Naive thymus-derived CD4-positive, alpha-beta T cell (primary cell): ENCODE results near the gene LPIN3. TPM values are rescaled to one million over a fixed set of nuclear protein-coding genes. Genes with fewer than 3 reads are reported as not detected.

Experiments
- ATAC-seq: fragments of 150-1000 bp; cut with Tn5 transposase; 2 replicates; pipeline ENCODE4 v1.10.0; 2021; ENCODE audit warnings: mild to moderate bottlenecking, moderate library complexity
- CTCF ChIA-PET: fragments of 350-600 bp; sonication (Branson Sonifier 250); formaldehyde crosslinking; loops from one replicate; lab custom pipeline; 2021; ENCODE audit warnings: antibody characterized with exemption; lab: Charles Lee
- POLR2A ChIA-PET: fragments of 350-600 bp; sonication (Branson Sonifier 250); formaldehyde crosslinking; loops from one replicate; lab custom pipeline; 2021; ENCODE audit warnings: antibody characterized with exemption, inconsistent platforms; lab: Charles Lee
- DNase-seq, 9 donors: peaks; one replicate each; pipeline versions ENCODE4 v3.0.0 to v3.0.0-alpha.2; 2020 to 2022; ENCODE audit warnings: mixed read lengths in 1 of 9
- H3K27ac ChIP-seq: one replicate; pipeline ENCODE4 v1.7.0; 2013; ENCODE audit warnings: mild to moderate bottlenecking, low read depth, low read length, moderate library complexity
- H3K27me3 ChIP-seq, 2 donors: one replicate each; pipeline ENCODE4 v1.7.0; 2013; ENCODE audit warnings: low read length in 2 of 2, mild to moderate bottlenecking in 2 of 2, moderate library complexity in 2 of 2; ENCODE audit not compliant: control insufficient read depth in 2 of 2, insufficient read depth in 2 of 2
- H3K36me3 ChIP-seq, 3 experiments: 1 replicate in 2 of 3; 2 replicates in 1 of 3; pipeline ENCODE4 v1.7.0; 2013; ENCODE audit warnings: low read length in 3 of 3, mild to moderate bottlenecking in 3 of 3, moderate library complexity in 1 of 3; ENCODE audit not compliant: insufficient read depth in 3 of 3, control insufficient read depth in 2 of 3
- H3K4me1 ChIP-seq, 2 donors: one replicate each; pipeline ENCODE4 v1.7.0; 2013; ENCODE audit warnings: low read length in 2 of 2, mild to moderate bottlenecking in 2 of 2, moderate library complexity in 1 of 2; ENCODE audit not compliant: control insufficient read depth in 2 of 2, insufficient read depth in 2 of 2
- H3K4me3 ChIP-seq: 2 replicates; pipeline ENCODE4 v1.7.0; 2013; ENCODE audit warnings: mild to moderate bottlenecking, low read length
- H3K9me3 ChIP-seq, 3 experiments: 1 replicate in 2 of 3; 2 replicates in 1 of 3; pipeline ENCODE4 v1.7.0; 2013; ENCODE audit warnings: low read length in 3 of 3; ENCODE audit not compliant: control insufficient read depth in 2 of 3
- H3K27ac Mint-ChIP-seq, 9 donors: one replicate each; pipeline ENCODE4 v1.8.0; 2020 to 2022; ENCODE audit warnings: mixed read lengths in 9 of 9, mild to moderate bottlenecking in 8 of 9, moderate library complexity in 5 of 9, inconsistent platforms in 2 of 9
- H3K27me3 Mint-ChIP-seq, 5 donors: one replicate each; pipeline ENCODE4 v1.8.0; 2021 to 2022; ENCODE audit warnings: mixed read lengths in 5 of 5, mild to moderate bottlenecking in 1 of 5
- H3K36me3 Mint-ChIP-seq, 5 donors: one replicate each; pipeline ENCODE4 v1.8.0; 2020 to 2022; ENCODE audit warnings: mixed read lengths in 5 of 5, mild to moderate bottlenecking in 3 of 5, inconsistent platforms in 1 of 5
- H3K4me1 Mint-ChIP-seq, 7 donors: one replicate each; pipeline ENCODE4 v1.8.0; 2020 to 2022; ENCODE audit warnings: mixed read lengths in 7 of 7, mild to moderate bottlenecking in 3 of 7, inconsistent platforms in 1 of 7
- H3K4me3 Mint-ChIP-seq, 10 donors: one replicate each; pipeline ENCODE4 v1.8.0; 2020 to 2022; ENCODE audit warnings: mild to moderate bottlenecking in 10 of 10, mixed read lengths in 10 of 10, moderate library complexity in 6 of 10, inconsistent platforms in 2 of 10
- H3K9me3 Mint-ChIP-seq, 11 donors: one replicate each; pipeline ENCODE4 v1.8.0; 2020 to 2022; ENCODE audit warnings: mixed read lengths in 11 of 11, mild to moderate bottlenecking in 4 of 11, inconsistent platforms in 1 of 11, moderate library complexity in 1 of 11
- intact Hi-C, 2 donors: fragments of 100-400 bp; cut with micrococcal nuclease; formaldehyde crosslinking; loops; one replicate each; pipeline ENCODE4 v1.15.1; 2023
- polyA plus RNA-seq, 2 donors: library from polyadenylated mRNA; unstranded; fragments of 300-500 nt; fragmentation: Illumina TruSeq; gene quantifications; one replicate each; pipeline ENCODE4 v1.2.3, GENCODE V29; 2021
- total RNA-seq, 6 experiments: library from RNA in 5 of 6; stranded (reverse) in 5 of 6; gene quantifications; 1 replicate in 5 of 6; 2 replicates in 1 of 6; pipeline ENCODE4 v1.2.3 and lab custom pipeline; 2021 to 2026

LPIN3 gene
- total and polyA plus RNA-seq, 7 experiments from 2014 or later = 0.10 to 3.0 (median 0.64) TPM; not detected in 1

- no peak overlapping the region for H3K27ac Mint-ChIP-seq
- ChIA-PET POLR2A (no interaction called here), CTCF (no interaction called here)
- no peak for ATAC-seq
- H3K9me3 Mint-ChIP-seq = peaks cover 0 to 2% (median 0%) of the 10 kb centered on the region in 11 donors
- intact Hi-C loops = no loop called here
- H3K4me3 Mint-ChIP-seq = no peak overlapping the region
- DNase-seq = no peak
- no peaks in the 10 kb centered on the region for H3K27me3 ChIP-seq
- H3K9me3 ChIP-seq = no peaks in the 10 kb centered on the region
- no peaks in the 10 kb centered on the region for H3K36me3 ChIP-seq
- H3K4me1 ChIP-seq = peaks cover 0 to 17% of the 10 kb centered on the region in 2 donors
- H3K4me1 Mint-ChIP-seq = peaks cover 5 to 19% (median 14%) of the 10 kb centered on the region in 7 donors
- no peak overlapping the region for H3K4me3 ChIP-seq
- no peak overlapping the region for H3K27ac ChIP-seq
- peaks cover 0 to 4% (median 0%) of the 10 kb centered on the region in 5 donors for H3K27me3 Mint-ChIP-seq
- no peaks in the 10 kb centered on the region for H3K36me3 Mint-ChIP-seq
These were observed 8.9 kb upstream of the LPIN3 start for GRCh38 chr20:41331731-41332130.

GRCh38 chr20:41334036-41334435 is 6.6 kb upstream of the LPIN3 start:
- Mint-ChIP-seq H3K4me3 (no peak overlapping the region), H3K36me3 (no peaks in the 10 kb centered on the region), H3K9me3 (peaks cover 0 to 2% (median 0%) of the 10 kb centered on the region in 11 donors), H3K27ac (no peak overlapping the region), H3K27me3 (peaks cover 0 to 12% (median 0%) of the 10 kb centered on the region in 5 donors), H3K4me1 (peaks cover 3 to 15% (median 13%) of the 10 kb centered on the region in 7 donors)
- ATAC-seq (no peak), DNase-seq (no peak)
- intact Hi-C loops = no loop called here
- ChIA-PET POLR2A (no interaction called here), CTCF (interaction anchor here (0.8 to 0.9 kb wide), 2 partner anchors 101 to 128 kb away, joined by 3 to 5 read pairs; no protein-coding TSS in a partner anchor)
- H3K4me3 ChIP-seq = no peak overlapping the region
- H3K27me3 ChIP-seq = no peaks in the 10 kb centered on the region
- H3K4me1 ChIP-seq = peaks cover 0 to 14% of the 10 kb centered on the region in 2 donors
- no peaks in the 10 kb centered on the region for H3K36me3 ChIP-seq
- H3K27ac ChIP-seq = no peak overlapping the region
- H3K9me3 ChIP-seq = no peaks in the 10 kb centered on the region

- H3K9me3 Mint-ChIP-seq = peaks cover 0 to 2% (median 0%) of the 10 kb centered on the region in 11 donors
- Histone ChIP-seq H3K36me3 (no peaks in the 10 kb centered on the region), H3K9me3 (no peaks in the 10 kb centered on the region), H3K4me1 (peaks cover 1 to 7% of the 10 kb centered on the region in 2 donors), H3K4me3 (no peak overlapping the region), H3K27ac (no peak overlapping the region), H3K27me3 (no peaks in the 10 kb centered on the region)
- H3K36me3 Mint-ChIP-seq = no peaks in the 10 kb centered on the region
- POLR2A ChIA-PET = no interaction called here
- H3K27me3 Mint-ChIP-seq = peaks cover 0 to 16% (median 3%) of the 10 kb centered on the region in 5 donors
- DNase-seq = no peak
- no peak overlapping the region for H3K4me3 Mint-ChIP-seq
- H3K4me1 Mint-ChIP-seq = peaks cover 2 to 11% (median 8%) of the 10 kb centered on the region in 7 donors
- intact Hi-C loops = no loop called here
- H3K27ac Mint-ChIP-seq = peak overlapping the region in 1 of 9 donors; percentile 32
- ATAC-seq = no peak
- CTCF ChIA-PET = interaction anchor here (1.1 kb wide), 1 partner anchor 162 kb away, joined by 3 read pairs; no protein-coding TSS in a partner anchor
These were observed 5.9 kb upstream of the LPIN3 start for GRCh38 chr20:41334443-41335421.

- Histone ChIP-seq H3K36me3 (no peaks in the 10 kb centered on the region), H3K9me3 (no peaks in the 10 kb centered on the region), H3K27me3 (no peaks in the 10 kb centered on the region), H3K4me3 (no peak overlapping the region), H3K27ac (no peak overlapping the region), H3K4me1 (peaks cover 0 to 3% of the 10 kb centered on the region in 2 donors)
- H3K4me1 Mint-ChIP-seq = peaks cover 5 to 12% (median 10%) of the 10 kb centered on the region in 7 donors
- DNase-seq (no peak), ATAC-seq (no peak)
- no peaks in the 10 kb centered on the region for H3K9me3 Mint-ChIP-seq
- no peak overlapping the region for H3K4me3 Mint-ChIP-seq
- ChIA-PET CTCF (interaction anchor here (0.6 to 1.1 kb wide), 2 partner anchors 12 to 163 kb away, joined by 3 to 4 read pairs; no protein-coding TSS in a partner anchor), POLR2A (no interaction called here)
- H3K27ac Mint-ChIP-seq = no peak overlapping the region
- no peaks in the 10 kb centered on the region for H3K36me3 Mint-ChIP-seq
- intact Hi-C loops = no loop called here
- peaks cover 0 to 16% (median 3%) of the 10 kb centered on the region in 5 donors for H3K27me3 Mint-ChIP-seq
These were observed 5.0 kb upstream of the LPIN3 start for GRCh38 chr20:41335591-41335990.

- H3K9me3 ChIP-seq = no peaks in the 10 kb centered on the region
- no peak overlapping the region for H3K4me3 ChIP-seq
- no peaks in the 10 kb centered on the region for H3K36me3 ChIP-seq
- Mint-ChIP-seq H3K36me3 (no peaks in the 10 kb centered on the region), H3K4me3 (no peak overlapping the region), H3K27ac (no peak overlapping the region), H3K27me3 (peaks cover 0 to 15% (median 3%) of the 10 kb centered on the region in 5 donors), H3K4me1 (peaks cover 5 to 12% (median 9%) of the 10 kb centered on the region in 7 donors), H3K9me3 (no peaks in the 10 kb centered on the region)
- intact Hi-C loops = no loop called here
- ChIA-PET POLR2A (no interaction called here), CTCF (interaction anchor here (0.5 to 2.0 kb wide), 6 partner anchors 164 to 390 kb away, joined by 3 to 5 read pairs (median 4); no protein-coding TSS in a partner anchor)
- ATAC-seq (no peak), DNase-seq (no peak)
- H3K4me1 ChIP-seq = peaks cover 0 to 3% of the 10 kb centered on the region in 2 donors
- no peak overlapping the region for H3K27ac ChIP-seq
- H3K27me3 ChIP-seq = no peaks in the 10 kb centered on the region
These were observed 3.7 kb upstream of the LPIN3 start for GRCh38 chr20:41336711-41337492.

- intact Hi-C loops = loop anchor here (1.0 to 2.0 kb wide), 11 partner anchors 23 to 372 kb away; partner anchors contain the start of genes ZHX3 (in 2 of the 2) and TOP1 (in 1 of the 2)
- no peaks in the 10 kb centered on the region for H3K9me3 ChIP-seq
- no peaks in the 10 kb centered on the region for H3K9me3 Mint-ChIP-seq
- DNase-seq (peak; percentile 72 to 92 (median 83)), ATAC-seq (peak; percentile 97)
- peaks cover 8 to 15% (median 9%) of the 10 kb centered on the region in 7 donors for H3K4me1 Mint-ChIP-seq
- H3K27ac Mint-ChIP-seq = peak overlapping the region in 5 of 9 donors; percentile 47 to 86 (median 67)
- H3K36me3 Mint-ChIP-seq = no peaks in the 10 kb centered on the region
- H3K4me3 Mint-ChIP-seq = peak overlapping the region; percentile 72 to 85 (median 82)
- H3K27me3 ChIP-seq = no peaks in the 10 kb centered on the region
- H3K4me1 ChIP-seq = peaks cover 0 to 3% of the 10 kb centered on the region in 2 donors
- H3K27me3 Mint-ChIP-seq = peaks cover 0 to 12% (median 3%) of the 10 kb centered on the region in 5 donors
- H3K36me3 ChIP-seq = no peaks in the 10 kb centered on the region
- CTCF ChIA-PET = interaction anchor here (0.8 to 2.7 kb wide), 13 partner anchors 10 to 349 kb away, joined by 3 to 21 read pairs (median 6); no protein-coding TSS in a partner anchor
- H3K4me3 ChIP-seq = peak overlapping the region; percentile 28
- POLR2A ChIA-PET = interaction anchor here (1.3 kb wide), 1 partner anchor 167 kb away, joined by 3 read pairs; no protein-coding TSS in a partner anchor
- no peak overlapping the region for H3K27ac ChIP-seq
These were observed 679 bp upstream of the LPIN3 start for GRCh38 chr20:41339957-41340326.
